ENCODE data around the gene HPF1.
"Not testable (repeated sequence)": the region's sequence is repeated elsewhere in the genome, so short reads cannot be mapped to it uniquely, and the experiment has no call there.

Gene HPF1

GRCh38 chr4:169757575-169758184 is at the start of gene HPF1:
Gene HPF1 (minus strand): TSS chr4:169757944. CDS start chr4:169757877, 67 bp downstream.
- peak; percentile 95 for DNase-seq (ENCODE audit: low read depth)

GRCh38 chr4:169806770-169807169 is 49.0 kb upstream of the HPF1 start:
- not testable (repeated sequence) for DNase-seq (ENCODE audit: low read depth)

- no peak for DNase-seq (ENCODE audit: low read depth)
Observed at GRCh38 chr4:169803413-169803812, 45.7 kb upstream of the HPF1 start.

GRCh38 chr4:169802873-169803272 is 45.1 kb upstream of the HPF1 start:
- no peak for DNase-seq (ENCODE audit: low read depth)

- no peak for DNase-seq (ENCODE audit: low read depth)
Observed at GRCh38 chr4:169800541-169800940, 42.8 kb upstream of the HPF1 start.

- DNase-seq (ENCODE audit: low read depth): no peak
Observed at GRCh38 chr4:169799260-169799659, 41.5 kb upstream of the HPF1 start.

- DNase-seq (ENCODE audit: low read depth): no peak
Observed at GRCh38 chr4:169795585-169795984, 37.8 kb upstream of the HPF1 start.

GRCh38 chr4:169791527-169792156 is 33.9 kb upstream of the HPF1 start:
- DNase-seq (ENCODE audit: low read depth): no peak

- DNase-seq (ENCODE audit: low read depth): no peak
Observed at GRCh38 chr4:169791062-169791461, 33.3 kb upstream of the HPF1 start.

GRCh38 chr4:169774466-169775445 is 17.0 kb upstream of the HPF1 start:
- DNase-seq (ENCODE audit: low read depth): peak; percentile 17

GRCh38 chr4:169773889-169774288 is 16.1 kb upstream of the HPF1 start:
- DNase-seq (ENCODE audit: low read depth): no peak

- not testable (repeated sequence) for DNase-seq (ENCODE audit: low read depth)
Observed at GRCh38 chr4:169771556-169772080, 13.9 kb upstream of the HPF1 start.

GRCh38 chr4:169770416-169770815 is 12.7 kb upstream of the HPF1 start:
- no peak for DNase-seq (ENCODE audit: low read depth)

GRCh38 chr4:169768385-169768784 is 10.6 kb upstream of the HPF1 start:
- no peak for DNase-seq (ENCODE audit: low read depth)

GRCh38 chr4:169766741-169767140 is 9.0 kb upstream of the HPF1 start:
- no peak for DNase-seq (ENCODE audit: low read depth)

GRCh38 chr4:169765835-169766234 is 8.1 kb upstream of the HPF1 start:
- no peak for DNase-seq (ENCODE audit: low read depth)

- DNase-seq (ENCODE audit: low read depth): no peak
Observed at GRCh38 chr4:169761846-169762245, 4.1 kb upstream of the HPF1 start.

GRCh38 chr4:169758401-169758962 is 738 bp upstream of the HPF1 start:
- no peak for DNase-seq (ENCODE audit: low read depth)

- no peak for DNase-seq (ENCODE audit: low read depth)
Observed at GRCh38 chr4:169756971-169757574, 671 bp downstream of the HPF1 start.

- DNase-seq (ENCODE audit: low read depth): no peak
Observed at GRCh38 chr4:169745291-169745690, 12.5 kb downstream of the HPF1 start.

GRCh38 chr4:169744601-169745000 is 13.1 kb downstream of the HPF1 start:
- no peak for DNase-seq (ENCODE audit: low read depth)

- no peak for DNase-seq (ENCODE audit: low read depth)
Observed at GRCh38 chr4:169741569-169741968, 16.2 kb downstream of the HPF1 start.
